Thyroid gland (tissue), 4 donors: ENCODE results near the gene ABHD3.

ENCODE experiments used
- POLR2A ChIP-seq, 2 donors: fragments of 450-650 bp; IDR thresholded peaks; one replicate each; pipeline ENCODE4 v1.6.1; 2017; ENCODE audit warnings: antibody characterized with exemption in 2 of 2, mild to moderate bottlenecking in 2 of 2, moderate library complexity in 1 of 2
- TF ChIP-seq, protein P1 (sequence below), 6 experiments: fragments of 200-600 bp in 3 of 6; fragments of 450-650 bp in 3 of 6; sonication (generic) in 3 of 6; IDR thresholded peaks; one replicate each; pipeline ENCODE4 v1.5.1; 2016 to 2019; ENCODE audit warnings: antibody characterized with exemption in 6 of 6, mild to moderate bottlenecking in 2 of 6, inconsistent platforms in 1 of 6, moderate library complexity in 1 of 6

- TF ChIP-seq, protein P1, sequence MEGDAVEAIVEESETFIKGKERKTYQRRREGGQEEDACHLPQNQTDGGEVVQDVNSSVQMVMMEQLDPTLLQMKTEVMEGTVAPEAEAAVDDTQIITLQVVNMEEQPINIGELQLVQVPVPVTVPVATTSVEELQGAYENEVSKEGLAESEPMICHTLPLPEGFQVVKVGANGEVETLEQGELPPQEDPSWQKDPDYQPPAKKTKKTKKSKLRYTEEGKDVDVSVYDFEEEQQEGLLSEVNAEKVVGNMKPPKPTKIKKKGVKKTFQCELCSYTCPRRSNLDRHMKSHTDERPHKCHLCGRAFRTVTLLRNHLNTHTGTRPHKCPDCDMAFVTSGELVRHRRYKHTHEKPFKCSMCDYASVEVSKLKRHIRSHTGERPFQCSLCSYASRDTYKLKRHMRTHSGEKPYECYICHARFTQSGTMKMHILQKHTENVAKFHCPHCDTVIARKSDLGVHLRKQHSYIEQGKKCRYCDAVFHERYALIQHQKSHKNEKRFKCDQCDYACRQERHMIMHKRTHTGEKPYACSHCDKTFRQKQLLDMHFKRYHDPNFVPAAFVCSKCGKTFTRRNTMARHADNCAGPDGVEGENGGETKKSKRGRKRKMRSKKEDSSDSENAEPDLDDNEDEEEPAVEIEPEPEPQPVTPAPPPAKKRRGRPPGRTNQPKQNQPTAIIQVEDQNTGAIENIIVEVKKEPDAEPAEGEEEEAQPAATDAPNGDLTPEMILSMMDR (IDR thresholded peaks at IDR 0.05) = no peak
- no peak for TF ChIP-seq POLR2A (IDR thresholded peaks at IDR 0.05)
Measured at GRCh38 chr18:21700528-21701075, 4.0 kb downstream of the ABHD3 start.
